A549 treated with CpdA at 1 μM for 4 hours (cell line): Measurements from ENCODE around the gene ANKRD23. TPM values are rescaled to one million over a fixed set of nuclear protein-coding genes. Genes with fewer than 3 reads are reported as not detected.

Experiments
- total RNA-seq: library from RNA; stranded (reverse); fragments of 200-300 nt; extraction: Qiagen RNA extraction; gene quantifications from 5 replicates; pipeline ENCODE4 v1.2.3, GENCODE V29; 2022; ENCODE audit warnings: low read depth

Gene ANKRD23
- 1.0 to 2.9 TPM (median 1.8 TPM) in 5 replicates for total RNA-seq

DNA sequence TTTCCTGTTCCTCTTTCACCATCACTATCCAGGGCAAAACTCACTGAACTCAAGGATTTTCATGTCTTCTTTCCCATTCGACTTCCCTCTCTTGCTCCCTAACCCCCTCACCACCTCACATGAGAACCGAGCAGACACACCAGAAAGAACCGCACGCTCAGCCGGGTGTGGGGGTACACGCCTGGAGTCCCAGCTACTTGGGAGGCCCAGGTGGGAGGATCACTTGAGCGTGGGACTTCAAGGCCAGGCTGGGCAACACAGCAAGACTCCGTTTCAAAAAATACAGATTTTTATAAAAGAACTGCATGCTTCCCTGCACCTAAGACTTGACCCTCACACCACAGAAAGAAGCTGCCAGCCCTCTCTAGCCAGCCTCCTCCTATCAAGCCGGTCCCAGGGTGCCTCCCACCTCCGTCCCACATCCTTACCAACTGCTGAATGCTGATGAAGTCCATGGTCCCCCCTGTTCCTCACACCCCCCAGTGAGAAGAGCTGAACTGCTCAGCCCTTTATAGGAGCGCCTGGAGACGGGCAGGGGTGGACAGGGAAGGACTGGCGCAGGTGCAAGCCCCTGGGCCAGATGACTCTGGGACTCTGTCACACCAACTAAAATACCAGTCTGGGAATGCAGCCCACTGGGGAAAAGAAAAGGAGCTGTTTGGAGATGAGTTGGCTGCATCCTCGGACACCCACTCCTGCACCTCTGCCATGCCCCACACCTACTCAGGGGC, at the start of gene ANKRD23:
TSS of gene ANKRD23 (minus strand) at position 484 of the 731 bp plus-strand sequence. CDS start at position 455, 29 bp downstream.

GRCh38 chr2:96869822-96870625, 26.2 kb upstream of the ANKRD23 start, which contains the start of gene SEMA4C:
TSS of gene SEMA4C (minus strand) at chr2:96870080. CDS start at chr2:96867886, 2,194 bp downstream.

GRCh38 chr2:96857667-96858372, 14.0 kb upstream of the ANKRD23 start, which contains the start of gene ANKRD39:
TSS of gene ANKRD39 (minus strand) at chr2:96858016. CDS start at chr2:96857987, 29 bp downstream.

DNA sequence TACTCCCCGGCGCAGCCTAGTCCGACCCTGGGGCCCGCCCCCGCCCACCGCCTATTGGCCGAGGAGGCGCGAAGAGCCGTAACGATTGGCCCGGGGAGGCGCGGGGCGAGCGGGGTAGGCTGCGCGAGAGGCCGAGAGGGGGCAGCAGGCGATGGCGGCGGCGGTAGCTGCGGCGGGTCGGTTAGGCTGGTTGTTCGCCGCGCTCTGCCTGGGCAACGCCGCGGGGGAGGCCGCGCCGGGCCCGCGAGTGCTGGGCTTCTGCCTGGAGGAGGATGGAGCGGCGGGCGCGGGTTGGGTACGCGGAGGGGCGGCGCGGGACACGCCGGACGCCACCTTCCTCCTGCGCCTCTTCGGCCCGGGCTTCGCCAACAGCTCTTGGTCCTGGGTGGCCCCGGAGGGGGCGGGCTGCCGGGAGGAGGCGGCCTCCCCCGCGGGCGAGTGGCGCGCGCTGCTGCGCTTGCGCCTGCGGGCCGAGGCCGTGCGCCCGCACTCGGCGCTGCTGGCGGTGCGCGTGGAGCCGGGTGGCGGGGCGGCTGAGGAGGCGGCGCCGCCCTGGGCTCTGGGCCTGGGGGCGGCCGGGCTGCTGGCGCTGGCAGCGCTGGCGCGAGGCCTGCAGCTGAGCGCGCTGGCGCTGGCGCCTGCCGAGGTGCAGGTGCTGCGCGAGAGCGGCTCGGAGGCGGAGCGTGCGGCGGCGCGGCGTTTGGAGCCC, 27.5 kb downstream of the ANKRD23 start, which contains the start of gene CNNM3:
TSS of gene CNNM3 (plus strand) at position 142 of the 709 bp plus-strand sequence. CDS start at position 152, 10 bp downstream.

Other genes with a start within 250 kb of the ANKRD23 start
- 29.4 to 36.6 TPM (median 33.1 TPM) in 5 replicates for gene KANSL3, start 205.7 kb downstream of the ANKRD23 start, total RNA-seq
- not detected in 5 replicates for gene FER1L5, start 201.3 kb downstream of the ANKRD23 start, total RNA-seq
- 22.6 to 26.7 TPM (median 25.9 TPM) in 5 replicates for gene LMAN2L, start 104.0 kb downstream of the ANKRD23 start, total RNA-seq
- gene CNNM4, start 83.1 kb downstream of the ANKRD23 start, total RNA-seq: 14.7 to 21.2 TPM (median 19.4 TPM) in 5 replicates
- gene CNNM3, start 27.8 kb downstream of the ANKRD23 start, total RNA-seq: 12.6 to 17.5 TPM (median 16.3 TPM) in 5 replicates
- gene ANKRD39, start 14.0 kb upstream of the ANKRD23 start, total RNA-seq: 20.7 to 24.8 TPM (median 22.8 TPM) in 5 replicates
- 16.7 to 24.5 TPM (median 21.2 TPM) in 5 replicates for gene SEMA4C, start 26.1 kb upstream of the ANKRD23 start, total RNA-seq
- not detected in 5 replicates for gene FAM178B, start 142.6 kb upstream of the ANKRD23 start, total RNA-seq